ENCODE data around the gene CARD11.

Gene CARD11

GRCh38 chr7:3013975-3014792, 29.5 kb downstream of the CARD11 start:
- Mint-ChIP-seq H3K27ac (peak overlapping the region in 1 of 2 donors; percentile 85), H3K4me1 (peaks cover 61% of the 10 kb centered on the region), H3K27me3 (no peaks in the 10 kb centered on the region), H3K4me3 (no peak overlapping the region), H3K9me3 (no peaks in the 10 kb centered on the region)
- ATAC-seq (no peak), DNase-seq (no peak)

DNA sequence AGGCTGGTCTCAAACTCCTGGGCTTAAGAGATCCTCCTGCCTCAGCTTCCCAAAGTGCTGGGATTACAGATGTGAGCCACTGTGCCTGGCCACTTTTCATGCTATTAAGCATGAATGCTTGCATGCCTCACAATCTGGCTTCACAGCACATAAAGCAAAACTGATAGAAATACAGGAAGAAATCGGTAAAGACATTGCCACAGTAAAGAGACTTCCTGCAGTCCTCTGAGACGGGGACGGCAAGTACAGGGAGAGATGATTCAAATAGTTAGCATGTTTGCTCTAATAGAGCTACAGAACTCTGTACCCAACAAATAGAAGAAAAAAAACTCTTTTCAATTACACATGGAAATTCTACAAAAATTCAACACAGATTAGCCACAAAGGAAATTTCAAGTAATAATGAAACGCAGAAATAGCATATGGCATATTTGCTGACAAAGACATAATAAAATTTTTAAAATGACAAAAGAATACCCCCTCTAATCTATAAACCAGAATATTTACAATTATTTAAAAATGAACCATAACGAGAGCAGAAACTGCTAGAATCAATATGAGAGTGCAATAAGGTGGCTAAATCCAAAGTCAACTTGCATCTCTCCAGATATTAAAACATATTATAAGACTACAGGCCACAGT, 32.3 kb downstream of the CARD11 start:
- Mint-ChIP-seq H3K27me3 (no peaks in the 10 kb centered on the region), H3K27ac (peak overlapping the region in 1 of 2 donors; percentile 14), H3K4me1 (peaks cover 78% of the 10 kb centered on the region), H3K9me3 (no peaks in the 10 kb centered on the region), H3K4me3 (peak overlapping the region; percentile 37 to 52)
- ATAC-seq (peak; percentile 79), DNase-seq (no peak)

- peak overlapping the region; percentile 31 to 53 for H3K4me3 Mint-ChIP-seq
- H3K9me3 Mint-ChIP-seq, result no peaks in the 10 kb centered on the region
- ATAC-seq (no peak), DNase-seq (no peak)
- no peaks in the 10 kb centered on the region for H3K27me3 Mint-ChIP-seq
- peak overlapping the region in 1 of 2 donors; percentile 15 for H3K27ac Mint-ChIP-seq
- peaks cover 84% of the 10 kb centered on the region for H3K4me1 Mint-ChIP-seq
These were observed 33.5 kb downstream of the CARD11 start for GRCh38 chr7:3010161-3010560.

DNA sequence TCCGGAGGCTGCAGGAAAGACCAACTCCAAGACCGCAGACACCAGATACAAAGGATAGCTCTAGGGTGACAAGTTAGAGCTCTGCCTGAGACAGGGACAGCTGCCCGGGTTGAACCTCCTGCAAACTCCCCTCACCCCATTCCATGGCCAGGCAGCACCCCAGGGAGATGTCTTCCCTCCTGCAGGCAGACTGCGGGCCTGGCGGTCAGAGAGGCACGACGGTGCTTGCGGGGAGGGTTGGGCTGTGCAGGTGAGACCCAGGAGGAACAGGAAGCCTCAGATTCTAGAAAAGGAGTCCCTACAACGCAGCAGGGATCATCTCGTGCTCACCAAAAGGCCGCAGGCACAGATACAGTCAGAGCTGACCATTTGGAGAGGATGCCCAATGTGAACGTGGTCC, 34.6 kb downstream of the CARD11 start:
- Mint-ChIP-seq H3K27me3 (no peaks in the 10 kb centered on the region), H3K9me3 (no peaks in the 10 kb centered on the region), H3K4me1 (peaks cover 78% of the 10 kb centered on the region), H3K27ac (peak overlapping the region in 1 of 2 donors; percentile 63), H3K4me3 (no peak overlapping the region)
- no peak for ATAC-seq
- no peak for DNase-seq

DNA sequence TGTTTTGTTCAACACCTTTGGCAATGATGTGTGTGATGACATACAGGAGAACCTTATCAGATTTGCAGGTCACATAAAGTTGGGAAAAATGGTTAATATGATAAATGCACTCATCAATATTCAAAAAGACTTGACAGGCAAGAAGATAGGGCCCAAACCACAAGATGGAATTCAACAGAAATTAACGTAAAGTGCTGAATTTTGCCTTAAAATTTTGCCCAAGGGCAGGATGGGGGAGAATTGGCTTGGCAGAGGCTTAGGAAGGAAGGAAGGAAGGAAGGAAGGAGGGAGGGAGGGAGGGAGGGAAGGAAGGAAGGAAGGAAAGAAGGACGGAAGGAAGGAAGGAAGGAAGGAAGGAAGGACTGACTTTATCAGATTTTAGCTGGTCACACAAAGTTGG, 35.3 kb downstream of the CARD11 start:
- ATAC-seq, result no peak
- no peak for DNase-seq
- Mint-ChIP-seq H3K27ac (peak overlapping the region in 1 of 2 donors; percentile 90), H3K4me3 (no peak overlapping the region), H3K9me3 (no peaks in the 10 kb centered on the region), H3K4me1 (peaks cover 77% of the 10 kb centered on the region), H3K27me3 (no peaks in the 10 kb centered on the region)

- no peak for DNase-seq
- ATAC-seq, result no peak
- no peak overlapping the region for H3K27ac Mint-ChIP-seq
- no peaks in the 10 kb centered on the region for H3K9me3 Mint-ChIP-seq
- H3K4me1 Mint-ChIP-seq, result peaks cover 71% of the 10 kb centered on the region
- H3K27me3 Mint-ChIP-seq, result no peaks in the 10 kb centered on the region
- no peak overlapping the region for H3K4me3 Mint-ChIP-seq
These were observed 36.0 kb downstream of the CARD11 start for GRCh38 chr7:3007696-3008095.

DNA sequence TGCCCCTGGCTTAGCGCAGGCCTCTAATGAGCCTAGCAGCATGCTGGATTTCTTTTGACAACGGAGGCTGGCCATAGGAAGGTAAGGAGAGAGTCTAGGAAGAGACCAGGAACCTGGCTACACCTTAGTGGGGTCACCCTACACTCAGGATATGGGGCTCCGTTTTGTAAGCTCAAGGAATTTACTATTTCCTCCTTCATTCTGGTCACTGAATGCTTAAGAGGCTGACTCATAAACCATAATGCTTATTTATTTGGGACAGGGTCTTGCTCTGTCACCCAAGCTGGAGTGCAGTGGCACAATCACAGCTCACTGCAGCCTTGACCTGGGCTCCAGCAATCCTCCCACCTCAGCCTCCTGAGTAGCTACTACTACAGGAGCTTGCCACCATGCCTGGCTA, 38.4 kb downstream of the CARD11 start:
- H3K9me3 Mint-ChIP-seq, result no peaks in the 10 kb centered on the region
- H3K4me3 Mint-ChIP-seq, result no peak overlapping the region
- H3K27ac Mint-ChIP-seq, result no peak overlapping the region
- DNase-seq (no peak), ATAC-seq (no peak)
- no peaks in the 10 kb centered on the region for H3K27me3 Mint-ChIP-seq
- H3K4me1 Mint-ChIP-seq, result peaks cover 59% of the 10 kb centered on the region

- H3K4me3 Mint-ChIP-seq, result no peak overlapping the region
- ATAC-seq (no peak), DNase-seq (no peak)
- H3K4me1 Mint-ChIP-seq, result peaks cover 58% of the 10 kb centered on the region
- no peak overlapping the region for H3K27ac Mint-ChIP-seq
- H3K9me3 Mint-ChIP-seq, result no peaks in the 10 kb centered on the region
- H3K27me3 Mint-ChIP-seq, result no peaks in the 10 kb centered on the region
These were observed 39.7 kb downstream of the CARD11 start for GRCh38 chr7:3003936-3004335.

DNA sequence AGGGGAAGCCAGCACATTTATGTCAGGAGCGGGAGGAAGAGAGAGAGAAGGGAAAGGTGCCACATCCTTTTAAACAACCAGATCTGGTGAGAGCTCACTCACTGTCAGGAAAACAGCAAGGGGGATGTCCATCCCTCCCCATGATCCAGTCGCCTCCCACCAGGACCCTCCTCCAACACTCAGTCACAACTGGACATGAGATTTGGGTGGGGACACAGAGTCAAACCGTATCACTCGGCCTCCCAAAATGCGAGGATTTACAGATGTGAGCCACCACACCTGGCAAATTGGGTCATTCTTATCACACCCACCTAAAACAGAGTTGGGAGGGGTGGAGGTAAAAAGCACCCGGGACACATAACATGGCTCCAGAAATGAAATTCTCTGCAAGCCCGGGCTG, 41.0 kb downstream of the CARD11 start:
- H3K9me3 Mint-ChIP-seq, result no peaks in the 10 kb centered on the region
- no peak overlapping the region for H3K4me3 Mint-ChIP-seq
- DNase-seq (no peak), ATAC-seq (no peak)
- H3K27ac Mint-ChIP-seq, result no peak overlapping the region
- H3K27me3 Mint-ChIP-seq, result no peaks in the 10 kb centered on the region
- H3K4me1 Mint-ChIP-seq, result peaks cover 47% of the 10 kb centered on the region

DNA sequence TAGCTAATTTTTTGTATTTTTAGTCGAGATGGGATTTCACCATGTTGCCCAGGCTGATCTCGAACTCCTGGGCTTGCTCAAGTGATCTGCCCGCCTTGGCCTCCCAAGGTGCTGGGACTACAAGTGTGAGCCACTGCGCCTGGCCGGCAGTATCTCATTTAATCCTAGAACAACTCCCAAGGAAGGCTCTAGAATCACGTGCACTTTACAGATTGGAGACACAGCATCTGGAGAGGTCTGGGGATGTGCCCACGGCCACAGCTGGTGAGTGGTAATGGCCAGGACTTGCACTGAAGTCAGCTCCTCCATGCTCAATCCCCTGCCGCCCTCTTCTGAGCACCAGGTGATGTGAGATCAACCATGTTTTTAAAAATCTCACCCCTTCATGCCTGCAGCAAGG, 43.1 kb downstream of the CARD11 start:
- Mint-ChIP-seq H3K27ac (no peak overlapping the region), H3K4me3 (no peak overlapping the region), H3K4me1 (peaks cover 32% of the 10 kb centered on the region), H3K9me3 (peaks cover under 1 to 16% of the 10 kb centered on the region in 2 donors), H3K27me3 (no peaks in the 10 kb centered on the region)
- ATAC-seq, result no peak
- no peak for DNase-seq

GRCh38 chr7:2999078-2999500, 44.6 kb downstream of the CARD11 start:
- Mint-ChIP-seq H3K27ac (peak overlapping the region in 1 of 2 donors; percentile 91), H3K27me3 (no peaks in the 10 kb centered on the region), H3K4me1 (peaks cover 31% of the 10 kb centered on the region), H3K4me3 (no peak overlapping the region), H3K9me3 (peaks cover 10 to 26% of the 10 kb centered on the region in 2 donors)
- ATAC-seq, result no peak
- no peak for DNase-seq

DNA sequence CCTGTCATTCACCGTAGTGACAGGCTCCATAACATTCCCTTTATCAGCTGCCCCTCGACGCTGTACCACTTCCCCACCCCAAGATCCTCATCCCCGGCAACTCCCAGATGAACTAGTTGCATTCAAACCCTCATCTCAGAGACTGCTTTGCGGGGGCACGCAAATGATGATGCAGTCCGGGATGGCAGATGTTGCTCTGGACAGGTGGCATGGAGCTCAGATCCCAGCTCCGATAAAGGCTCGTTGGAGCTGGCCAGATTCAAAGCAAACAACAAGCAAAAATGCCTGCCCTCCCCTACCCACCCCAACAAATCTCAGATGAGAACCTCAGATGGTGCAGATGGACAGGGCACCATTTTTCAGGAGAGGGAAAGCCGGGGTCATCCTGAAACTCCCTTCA, 46.7 kb downstream of the CARD11 start:
- ATAC-seq, result no peak
- Mint-ChIP-seq H3K9me3 (peaks cover 12 to 35% of the 10 kb centered on the region in 2 donors), H3K4me1 (peaks cover 21% of the 10 kb centered on the region), H3K4me3 (no peak overlapping the region), H3K27ac (peak overlapping the region in 1 of 2 donors; percentile 71), H3K27me3 (no peaks in the 10 kb centered on the region)
- DNase-seq, result no peak

DNA sequence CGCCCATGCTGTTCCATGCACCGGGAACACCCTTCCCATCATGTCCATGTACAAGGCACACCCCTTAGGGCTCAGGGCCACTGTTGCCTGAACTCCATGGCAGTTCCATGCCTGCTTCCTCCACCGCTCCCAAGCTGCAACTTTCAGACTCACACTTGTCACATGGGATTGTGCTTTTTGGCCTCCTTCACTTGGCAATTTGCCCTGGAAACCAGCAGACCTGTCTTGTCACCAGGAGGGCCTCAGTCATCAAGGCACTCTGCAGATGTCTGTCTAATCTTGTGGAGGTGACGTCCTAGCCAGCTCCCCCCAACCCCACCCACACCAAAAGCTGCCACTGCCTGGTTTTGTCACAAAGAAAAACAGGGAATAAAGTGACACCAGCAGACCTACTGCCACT, 47.5 kb downstream of the CARD11 start:
- no peaks in the 10 kb centered on the region for H3K27me3 Mint-ChIP-seq
- peaks cover 24% of the 10 kb centered on the region for H3K4me1 Mint-ChIP-seq
- ATAC-seq (no peak), DNase-seq (no peak)
- H3K27ac Mint-ChIP-seq, result no peak overlapping the region
- H3K4me3 Mint-ChIP-seq, result no peak overlapping the region
- peaks cover 16 to 44% of the 10 kb centered on the region in 2 donors for H3K9me3 Mint-ChIP-seq

DNA sequence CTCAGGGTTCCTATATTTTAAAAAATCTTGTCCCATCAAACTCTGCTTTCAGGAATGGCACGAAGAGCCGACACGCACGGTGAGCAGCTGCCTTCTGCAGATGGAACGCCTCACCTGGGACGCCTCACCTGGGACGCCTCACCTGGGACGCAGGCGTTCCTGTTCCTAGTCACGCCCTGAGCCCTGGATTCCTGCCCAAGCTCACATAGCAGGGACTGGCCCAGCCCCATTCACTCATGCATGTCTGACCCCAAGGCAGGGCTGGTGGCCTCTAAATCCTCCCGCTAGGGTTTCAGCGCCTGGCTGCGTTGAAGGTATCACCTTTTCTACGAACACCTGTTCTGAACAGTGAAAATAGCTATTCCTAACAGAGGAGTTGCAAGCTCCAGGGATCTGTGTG, 49.8 kb downstream of the CARD11 start:
- Mint-ChIP-seq H3K9me3 (peaks cover 21 to 54% of the 10 kb centered on the region in 2 donors), H3K27me3 (no peaks in the 10 kb centered on the region), H3K4me1 (peaks cover 13% of the 10 kb centered on the region), H3K4me3 (no peak overlapping the region), H3K27ac (no peak overlapping the region)
- no peak for DNase-seq
- ATAC-seq, result no peak

- peaks cover 17% of the 10 kb centered on the region for H3K4me1 Mint-ChIP-seq
- no peak overlapping the region for H3K27ac Mint-ChIP-seq
- H3K9me3 Mint-ChIP-seq, result peaks cover 21 to 59% of the 10 kb centered on the region in 2 donors
- no peak for DNase-seq
- H3K27me3 Mint-ChIP-seq, result no peaks in the 10 kb centered on the region
- no peak for ATAC-seq
- H3K4me3 Mint-ChIP-seq, result no peak overlapping the region
These were observed 50.3 kb downstream of the CARD11 start for GRCh38 chr7:2993396-2993795.

DNA sequence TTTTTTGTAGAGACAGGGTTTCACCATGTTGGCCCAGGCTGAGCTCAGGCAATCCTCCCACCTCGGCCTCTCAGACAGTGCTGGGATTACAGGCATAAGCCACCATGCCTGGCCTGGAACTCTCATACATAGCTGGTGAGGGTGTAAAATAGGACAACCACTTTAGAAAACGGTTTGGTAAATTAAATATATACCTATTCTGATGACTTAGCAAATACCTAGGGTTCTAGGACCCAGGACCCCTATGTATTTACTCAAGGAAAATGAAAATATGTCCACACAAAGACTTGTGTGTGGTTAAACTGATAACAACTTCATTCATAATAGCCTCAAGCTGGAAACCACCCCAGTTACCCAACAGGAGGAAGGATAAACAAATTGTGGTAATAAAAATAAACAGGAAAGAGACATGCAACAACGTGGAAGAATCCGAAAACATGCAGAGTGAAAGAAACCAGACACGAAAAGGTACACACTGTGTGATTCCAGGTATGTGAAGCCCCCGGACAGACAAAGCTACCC, 52.7 kb downstream of the CARD11 start:
- peaks cover 21 to 50% of the 10 kb centered on the region in 2 donors for H3K9me3 Mint-ChIP-seq
- DNase-seq (no peak), ATAC-seq (no peak)
- H3K4me3 Mint-ChIP-seq, result no peak overlapping the region
- H3K27me3 Mint-ChIP-seq, result no peaks in the 10 kb centered on the region
- peaks cover 34% of the 10 kb centered on the region for H3K4me1 Mint-ChIP-seq
- no peak overlapping the region for H3K27ac Mint-ChIP-seq

All from stimulated activated naive CD8-positive, alpha-beta T cell treated with anti-CD3 and anti-CD28 coated beads, Interleukin-15, amount 100 ng/mL, for 72 hours (primary cell).